Gastrocnemius medialis (tissue), 4 donors: ENCODE measurements around the gene LAMP1.

Experiments used
- CTCF ChIP-seq, 5 experiments: fragments of 450-650 bp in 3 of 5; fragments of 200-600 bp in 2 of 5; sonication (generic) in 2 of 5; IDR thresholded peaks in 4 of 5; conservative IDR thresholded peaks in 1 of 5; 1 replicate in 4 of 5; 2 replicates in 1 of 5; pipeline ENCODE4 v1.5.1; 2016 to 2019; ENCODE audit warnings: antibody characterized with exemption in 5 of 5, mild to moderate bottlenecking in 3 of 5, moderate library complexity in 3 of 5
- POLR2A ChIP-seq, 2 donors: fragments of 450-650 bp; IDR thresholded peaks; one replicate each; pipeline ENCODE4 v1.6.1; 2017; ENCODE audit warnings: antibody characterized with exemption in 2 of 2, mild to moderate bottlenecking in 2 of 2, moderate library complexity in 2 of 2

- TF ChIP-seq CTCF (IDR thresholded peaks at IDR 0.05 in 4 of 5, conservative IDR thresholded peaks at IDR 0.05 in 1 of 5), result no peak
- TF ChIP-seq POLR2A (IDR thresholded peaks at IDR 0.05), result no peak
These were observed 40.9 kb downstream of the LAMP1 start for GRCh38 chr13:113337976-113338375.
